Common myeloid progenitor, CD34-positive (primary cell): ENCODE results near the gene PDCD7.
"Not testable (repeated sequence)": the region's sequence is repeated elsewhere in the genome, so short reads cannot be mapped to it uniquely, and the experiment has no call there.

Experiments
- CTCF ChIA-PET: fragments of 350-600 bp; sonication (Branson Sonifier 250); formaldehyde crosslinking; loops from one replicate; lab custom pipeline; 2021; ENCODE audit warnings: antibody characterized with exemption; lab: Charles Lee
- POLR2A ChIA-PET: fragments of 350-600 bp; sonication (Branson Sonifier 250); formaldehyde crosslinking; loops from one replicate; lab custom pipeline; 2021; ENCODE audit warnings: antibody characterized with exemption; lab: Charles Lee
- DNase-seq, 3 donors: peaks; one replicate each; pipeline versions ENCODE4 v3.0.0 to v3.0.0-alpha.2; 2013
- H3K27ac ChIP-seq, 2 experiments: 1 replicate in 1 of 2; 2 replicates in 1 of 2; pipeline ENCODE4 v1.7.0; 2013; ENCODE audit warnings: inconsistent platforms in 2 of 2, low read length in 2 of 2, mild to moderate bottlenecking in 2 of 2, low read depth in 1 of 2, moderate library complexity in 1 of 2; ENCODE audit not compliant: severe bottlenecking in 2 of 2, insufficient read depth in 1 of 2, poor library complexity in 1 of 2
- H3K27me3 ChIP-seq, 5 experiments: replicated peaks in 2 of 5; 1 replicate in 3 of 5; 2 replicates in 2 of 5; pipeline versions ENCODE4 v1.6.1 to v1.7.0; 2013; ENCODE audit warnings: low read length in 4 of 5, mild to moderate bottlenecking in 2 of 5, moderate library complexity in 2 of 5, inconsistent platforms in 1 of 5; ENCODE audit not compliant: insufficient read depth in 5 of 5, control insufficient read depth in 4 of 5
- H3K36me3 ChIP-seq, 4 experiments: 1 replicate in 2 of 4; 2 replicates in 2 of 4; pipeline versions ENCODE4 v1.6.1 to v1.7.0; 2013; ENCODE audit warnings: low read length in 3 of 4, control low read depth in 1 of 4, mild to moderate bottlenecking in 1 of 4; ENCODE audit not compliant: control insufficient read depth in 4 of 4, insufficient read depth in 4 of 4
- H3K4me1 ChIP-seq, 4 experiments: 1 replicate in 3 of 4; 2 replicates in 1 of 4; pipeline versions ENCODE4 v1.6.1 to v1.7.1; 2013; ENCODE audit warnings: low read length in 3 of 4, mild to moderate bottlenecking in 3 of 4, control low read depth in 1 of 4, inconsistent platforms in 1 of 4, moderate library complexity in 1 of 4; ENCODE audit not compliant: control insufficient read depth in 4 of 4, insufficient read depth in 4 of 4; ENCODE audit errors: control extremely low read depth in 1 of 4
- H3K4me3 ChIP-seq, 7 experiments: 1 replicate in 4 of 7; 2 replicates in 3 of 7; pipeline versions ENCODE4 v1.5.1 to v1.7.0; 2013; ENCODE audit warnings: mild to moderate bottlenecking in 7 of 7, low read length in 6 of 7, moderate library complexity in 6 of 7, inconsistent platforms in 2 of 7, low read depth in 2 of 7, control low read depth in 1 of 7; ENCODE audit not compliant: insufficient read depth in 4 of 7, control insufficient read depth in 1 of 7; ENCODE audit errors: extremely low read depth in 1 of 7
- H3K9me3 ChIP-seq, 5 experiments: 1 replicate in 4 of 5; 2 replicates in 1 of 5; pipeline versions ENCODE4 v1.6.1 to v1.7.1; 2013; ENCODE audit warnings: low read length in 4 of 5, mild to moderate bottlenecking in 2 of 5, inconsistent platforms in 1 of 5, low read depth in 1 of 5, moderate library complexity in 1 of 5; ENCODE audit not compliant: control insufficient read depth in 4 of 5, insufficient read depth in 2 of 5; ENCODE audit errors: control extremely low read depth in 1 of 5
- WGBS: methylation state at CpG from one replicate; pipeline ENCODE4 v1.1.5; 2013; ENCODE audit not compliant: insufficient coverage; 5-methylcytosine and 5-hydroxymethylcytosine counted together

The PDCD7 gene

DNA sequence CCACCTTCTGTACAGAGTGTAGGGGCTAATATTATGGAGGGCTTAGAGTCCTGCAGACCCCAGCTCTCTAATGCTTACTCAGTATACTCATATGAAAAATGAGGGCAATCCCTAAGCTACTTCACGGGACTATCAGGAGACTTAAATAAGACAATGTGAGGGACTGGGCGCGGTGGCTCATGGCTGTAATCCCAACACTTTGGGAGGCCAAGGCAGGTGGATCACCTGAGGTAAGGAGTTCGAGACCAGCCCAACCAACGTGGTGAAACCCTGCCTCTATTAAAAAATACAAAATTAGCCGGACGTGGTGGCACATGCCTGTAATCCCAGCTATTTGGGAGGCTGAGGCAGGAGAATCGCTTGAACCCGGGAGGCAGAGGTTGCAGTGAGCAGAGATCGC lies 33.8 kb downstream of the PDCD7 start:
- POLR2A ChIA-PET, H3K27ac ChIP-seq, H3K4me3 ChIP-seq, H3K27me3 ChIP-seq, H3K4me1 ChIP-seq, DNase-seq, H3K9me3 ChIP-seq: not testable (repeated sequence)
- CTCF ChIA-PET, result interaction anchor here (0.9 to 15.0 kb wide), 5 partner anchors 12 to 47 kb away, joined by 4 to 142 read pairs (median 21); partner anchors contain the start of gene KBTBD13
- WGBS, result 94% methylated on average over 10 of the region's 10 CpGs
- peaks cover 4 to 48% (median 36%) of the 10 kb centered on the region in 4 experiments for H3K36me3 ChIP-seq

DNA sequence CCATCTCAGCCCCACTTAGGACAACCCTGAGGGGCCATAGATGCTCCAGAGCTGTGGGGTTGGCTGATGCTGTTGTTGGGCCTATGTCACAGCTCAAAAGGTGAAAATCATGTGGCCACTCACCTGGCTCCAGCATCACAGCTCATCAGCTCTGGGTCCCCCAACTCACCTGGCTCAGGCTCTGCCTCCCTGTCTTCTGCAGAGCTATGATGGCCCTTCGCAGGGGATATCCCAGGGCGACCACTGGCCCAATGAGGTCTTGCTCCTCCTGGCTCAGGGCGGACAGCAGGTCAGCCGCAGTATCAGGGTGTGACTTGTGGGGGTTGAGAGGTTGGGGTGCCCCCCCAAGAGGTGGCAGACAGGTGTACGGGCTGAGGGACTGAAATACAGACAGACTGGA lies 34.3 kb downstream of the PDCD7 start:
- no peak overlapping the region for H3K27ac ChIP-seq
- H3K4me3 ChIP-seq, result no peak overlapping the region
- H3K9me3 ChIP-seq, result no peaks in the 10 kb centered on the region
- WGBS, result 100% methylated on average over 3 of the region's 5 CpGs
- H3K4me1 ChIP-seq, result no peaks in the 10 kb centered on the region
- ChIA-PET CTCF (interaction anchor here (0.9 to 15.0 kb wide), 5 partner anchors 11 to 57 kb away, joined by 3 to 142 read pairs (median 5); no protein-coding TSS in a partner anchor), POLR2A (no interaction called here)
- no peak for DNase-seq
- peaks cover 4 to 48% (median 36%) of the 10 kb centered on the region in 4 experiments for H3K36me3 ChIP-seq
- H3K27me3 ChIP-seq, result no peaks in the 10 kb centered on the region

DNA sequence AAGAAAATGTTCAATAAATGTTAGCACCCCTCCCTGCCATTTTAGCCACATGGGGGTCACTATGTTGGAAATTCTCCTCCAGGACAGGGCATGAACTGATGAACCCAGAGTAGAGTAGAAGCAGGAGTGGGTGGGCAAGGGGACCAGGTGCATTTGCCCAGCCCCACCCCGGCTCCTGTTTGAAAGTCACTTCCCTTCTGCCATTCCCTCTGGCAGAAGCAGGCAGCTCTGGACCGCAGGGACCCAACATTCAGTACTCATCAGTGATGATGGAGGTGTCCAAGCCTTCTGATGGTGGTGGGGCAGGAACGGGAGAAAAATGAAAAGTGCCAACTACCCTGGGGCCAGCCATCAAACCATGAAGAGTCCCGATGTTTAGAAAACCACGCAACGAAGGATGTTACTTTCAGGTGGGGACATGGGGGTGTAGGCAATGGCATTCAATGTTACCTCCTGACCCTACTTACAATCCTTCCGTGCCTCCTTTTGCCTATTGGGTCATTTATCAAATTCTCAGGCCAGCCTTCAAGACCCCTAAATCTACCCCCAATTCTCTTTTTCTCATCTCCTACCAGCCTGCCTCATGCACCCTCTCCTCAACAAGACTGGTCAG lies 35.9 kb downstream of the PDCD7 start:
- Histone ChIP-seq H3K36me3 (peaks cover 4 to 41% (median 31%) of the 10 kb centered on the region in 4 experiments), H3K9me3 (no peaks in the 10 kb centered on the region), H3K4me1 (no peaks in the 10 kb centered on the region), H3K4me3 (no peak overlapping the region), H3K27ac (no peak overlapping the region), H3K27me3 (no peaks in the 10 kb centered on the region)
- ChIA-PET CTCF (interaction anchor here (15.0 kb wide), 1 partner anchor 45 kb away, joined by 142 read pairs; no protein-coding TSS in a partner anchor), POLR2A (no interaction called here)
- 100% methylated on average over 3 of the region's 7 CpGs for WGBS
- DNase-seq, result no peak

DNA sequence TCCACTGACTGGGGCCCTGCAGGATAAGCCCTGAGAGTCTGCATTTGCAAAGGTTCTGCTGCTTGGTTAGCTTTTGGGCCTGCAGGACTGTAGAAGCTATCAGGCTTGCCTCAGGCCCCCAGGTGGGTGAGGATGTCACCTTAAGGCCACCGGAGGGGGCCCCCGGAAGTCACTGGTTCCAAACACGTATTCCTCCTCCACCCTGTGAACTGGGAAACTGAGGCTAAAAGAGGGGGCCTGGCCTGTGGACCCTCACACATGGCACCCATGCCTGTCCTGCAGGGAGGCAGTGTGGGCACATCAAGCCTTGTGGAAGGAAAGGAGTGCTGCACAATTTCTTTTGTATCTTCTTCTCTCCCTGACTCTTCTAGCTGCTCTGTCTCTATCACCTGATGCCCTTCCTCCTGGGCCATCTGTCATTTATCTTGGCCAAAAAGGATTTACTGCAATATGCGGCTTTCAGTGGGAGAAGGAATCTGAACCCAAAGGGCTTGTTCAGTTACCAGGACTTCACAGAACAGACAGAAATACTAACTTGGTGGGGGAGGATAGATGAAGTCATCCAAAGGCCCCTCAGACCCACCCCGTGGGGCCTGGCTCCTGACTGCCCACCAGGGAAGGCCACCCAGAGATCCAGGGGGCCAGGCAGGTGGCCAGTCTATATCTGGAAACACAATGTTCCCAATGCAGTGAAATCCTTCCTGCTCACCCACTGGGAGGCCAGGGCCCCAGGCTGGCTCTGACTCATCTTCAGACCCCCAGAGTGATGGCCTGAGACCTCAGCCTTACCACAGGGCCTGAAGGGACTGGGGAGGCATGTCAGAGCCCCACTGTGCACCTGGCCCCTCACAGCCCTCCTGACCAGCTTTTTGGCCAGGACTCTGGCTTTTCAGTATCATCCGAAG lies 36.9 kb downstream of the PDCD7 start:
- H3K4me1 ChIP-seq, result no peaks in the 10 kb centered on the region
- ChIA-PET POLR2A (interaction anchor here (0.6 kb wide), 1 partner anchor 74 kb away, joined by 4 read pairs; no protein-coding TSS in a partner anchor), CTCF (interaction anchor here (1.3 to 15.0 kb wide), 2 partner anchors 10 to 44 kb away, joined by 5 to 142 read pairs; no protein-coding TSS in a partner anchor)
- no peak overlapping the region for H3K27ac ChIP-seq
- WGBS, result 97% methylated on average over 5 of the region's 6 CpGs
- H3K9me3 ChIP-seq, result no peaks in the 10 kb centered on the region
- peaks cover 4 to 39% (median 29%) of the 10 kb centered on the region in 4 experiments for H3K36me3 ChIP-seq
- no peak overlapping the region for H3K4me3 ChIP-seq
- DNase-seq, result no peak
- H3K27me3 ChIP-seq, result no peaks in the 10 kb centered on the region

DNA sequence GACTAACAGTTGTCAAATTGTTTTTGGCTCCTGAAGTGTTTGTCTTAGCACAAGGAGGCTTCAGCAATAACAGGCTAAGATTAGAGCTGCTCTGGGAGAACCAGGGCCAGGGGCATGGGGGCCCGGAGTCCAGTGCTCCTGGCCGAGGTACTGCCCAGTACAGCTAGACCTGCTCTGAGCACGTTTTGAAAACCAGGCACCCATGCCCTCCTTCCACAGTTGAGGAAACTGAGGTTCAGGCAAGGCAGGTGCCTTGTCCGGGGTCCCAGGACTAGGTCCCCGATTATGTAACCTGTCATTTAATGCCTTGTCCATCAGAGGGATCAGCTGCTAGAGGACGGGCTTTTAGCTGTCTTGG lies 37.9 kb downstream of the PDCD7 start:
- Histone ChIP-seq H3K4me1 (no peaks in the 10 kb centered on the region), H3K27me3 (no peaks in the 10 kb centered on the region), H3K27ac (no peak overlapping the region), H3K4me3 (no peak overlapping the region), H3K36me3 (peaks cover 4 to 37% (median 27%) of the 10 kb centered on the region in 4 experiments), H3K9me3 (no peaks in the 10 kb centered on the region)
- ChIA-PET POLR2A (no interaction called here), CTCF (interaction anchor here (1.3 to 15.0 kb wide), 2 partner anchors 9 to 43 kb away, joined by 5 to 142 read pairs; no protein-coding TSS in a partner anchor)
- 97% methylated on average over 6 of the region's 6 CpGs for WGBS
- DNase-seq, result no peak

DNA sequence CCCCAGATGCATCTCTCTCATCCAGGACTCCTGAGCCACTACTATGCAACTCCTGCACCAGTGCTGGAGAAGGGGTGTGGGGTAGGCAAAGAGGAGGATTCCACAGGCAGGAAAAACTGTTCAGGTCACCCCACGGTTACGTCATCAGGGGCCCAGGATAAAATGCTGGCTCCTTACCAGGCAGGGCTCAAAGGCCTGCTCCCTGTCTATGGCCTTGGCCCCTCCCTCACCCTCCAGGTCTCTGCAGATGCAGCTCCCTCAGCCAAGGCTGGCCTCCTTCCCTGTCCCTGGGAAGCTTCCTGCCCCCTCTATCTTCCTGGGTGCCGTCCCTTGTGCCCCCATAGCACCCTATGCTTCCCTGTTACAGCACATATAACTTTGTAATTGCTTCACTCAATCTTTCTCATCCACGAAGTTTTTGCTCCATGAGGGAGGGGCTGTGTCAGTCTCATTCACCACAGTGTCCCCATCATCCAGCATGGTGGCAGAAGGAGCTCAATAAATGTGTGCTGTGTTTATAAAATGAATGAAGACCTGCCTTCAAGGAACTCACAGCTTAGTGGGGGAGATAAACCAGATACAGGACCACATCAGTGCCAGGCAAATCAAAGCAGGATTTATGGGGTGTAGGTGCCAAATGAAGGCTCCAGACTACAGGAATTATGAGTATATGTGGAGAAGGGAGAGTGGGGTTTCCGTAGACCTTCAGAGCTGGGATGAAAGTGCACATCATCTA lies 38.4 kb downstream of the PDCD7 start:
- POLR2A ChIA-PET, result no interaction called here
- Histone ChIP-seq H3K27ac (no peak overlapping the region), H3K9me3 (no peaks in the 10 kb centered on the region), H3K4me3 (no peak overlapping the region), H3K36me3 (peaks cover 4 to 31% (median 23%) of the 10 kb centered on the region in 4 experiments), H3K4me1 (no peaks in the 10 kb centered on the region), H3K27me3 (no peaks in the 10 kb centered on the region)
- CTCF ChIA-PET, result interaction anchor here (1.3 to 15.0 kb wide), 2 partner anchors 9 to 42 kb away, joined by 5 to 142 read pairs; no protein-coding TSS in a partner anchor
- no peak for DNase-seq
- 90% methylated on average over 5 of the region's 5 CpGs for WGBS
